B cell (primary cell): ENCODE results near the gene HSBP1L1.

ENCODE experiments used
- CTCF ChIP-seq: fragments of 200-600 bp; IDR thresholded peaks from one replicate; pipeline ENCODE4 v1.8.0; 2022; ENCODE audit warnings: antibody characterized with exemption, mild to moderate bottlenecking
- EZH2 ChIP-seq: IDR thresholded peaks from 2 replicates; pipeline ENCODE4 v1.6.1; 2012; ENCODE audit warnings: borderline replicate concordance, low read depth, mild to moderate bottlenecking, moderate library complexity, low read length; ENCODE audit not compliant: insufficient read depth, poor library complexity, severe bottlenecking

- no peak for TF ChIP-seq CTCF
- TF ChIP-seq EZH2, result no peak
These were observed 6.1 kb downstream of the HSBP1L1 start for GRCh38 chr18:79970419-79971133.
